ENCODE data around the gene ZNF524.
A peak's percentile ranks its signal among the peaks of the same experiment; 100 is the strongest.

The ZNF524 gene

DNA sequence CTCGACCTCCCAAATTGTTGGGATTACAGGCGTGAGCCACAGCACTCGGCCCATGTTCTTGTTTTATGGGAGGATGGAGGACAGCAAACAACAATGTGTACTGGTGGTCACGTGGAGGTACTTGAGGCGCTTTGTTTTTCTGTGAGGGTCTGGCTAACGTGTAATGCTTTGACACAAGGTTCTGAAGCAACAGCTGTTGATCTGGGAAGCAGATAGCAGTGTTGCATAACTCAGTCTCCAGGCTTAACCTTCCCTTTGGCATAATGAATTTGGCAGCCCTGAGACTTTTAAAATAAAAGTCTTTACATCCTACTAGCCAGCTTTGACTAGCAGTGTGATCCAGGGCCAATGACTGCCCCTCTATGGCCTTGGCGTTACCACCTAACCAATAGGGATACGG is 33.8 kb downstream of the ZNF524 start:
- DNase-seq (ENCODE audit: insufficient read length, low spot score) (no peak), FAIRE-seq (no peak)
- TF ChIP-seq, protein P1, sequence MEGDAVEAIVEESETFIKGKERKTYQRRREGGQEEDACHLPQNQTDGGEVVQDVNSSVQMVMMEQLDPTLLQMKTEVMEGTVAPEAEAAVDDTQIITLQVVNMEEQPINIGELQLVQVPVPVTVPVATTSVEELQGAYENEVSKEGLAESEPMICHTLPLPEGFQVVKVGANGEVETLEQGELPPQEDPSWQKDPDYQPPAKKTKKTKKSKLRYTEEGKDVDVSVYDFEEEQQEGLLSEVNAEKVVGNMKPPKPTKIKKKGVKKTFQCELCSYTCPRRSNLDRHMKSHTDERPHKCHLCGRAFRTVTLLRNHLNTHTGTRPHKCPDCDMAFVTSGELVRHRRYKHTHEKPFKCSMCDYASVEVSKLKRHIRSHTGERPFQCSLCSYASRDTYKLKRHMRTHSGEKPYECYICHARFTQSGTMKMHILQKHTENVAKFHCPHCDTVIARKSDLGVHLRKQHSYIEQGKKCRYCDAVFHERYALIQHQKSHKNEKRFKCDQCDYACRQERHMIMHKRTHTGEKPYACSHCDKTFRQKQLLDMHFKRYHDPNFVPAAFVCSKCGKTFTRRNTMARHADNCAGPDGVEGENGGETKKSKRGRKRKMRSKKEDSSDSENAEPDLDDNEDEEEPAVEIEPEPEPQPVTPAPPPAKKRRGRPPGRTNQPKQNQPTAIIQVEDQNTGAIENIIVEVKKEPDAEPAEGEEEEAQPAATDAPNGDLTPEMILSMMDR (IDR thresholded peaks at IDR 0.05; ENCODE audit: insufficient read depth, missing control alignments): no peak

DNA sequence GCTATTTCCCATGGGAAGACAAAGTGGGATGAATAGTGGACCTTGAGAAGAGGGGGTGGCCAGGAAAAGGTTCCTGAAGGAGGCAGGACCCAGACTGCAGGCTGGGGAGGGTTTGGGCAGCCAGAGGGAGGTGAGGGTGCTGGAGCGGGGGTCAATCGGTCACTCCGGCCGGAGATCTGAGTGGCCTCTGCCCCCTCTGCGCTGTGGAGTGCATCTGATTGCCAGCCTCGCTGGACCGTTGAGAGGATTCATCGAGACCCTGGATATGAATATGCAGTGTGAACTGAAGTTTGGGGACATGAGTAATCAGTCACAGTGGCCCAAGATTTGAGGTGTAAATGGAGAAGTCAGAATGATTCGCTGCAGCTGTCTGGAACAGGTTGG is 35.2 kb downstream of the ZNF524 start:
- DNase-seq (ENCODE audit: insufficient read length, low spot score): no peak
- no peak for FAIRE-seq
- TF ChIP-seq, protein P1 (IDR thresholded peaks at IDR 0.05; ENCODE audit: insufficient read depth, missing control alignments): no peak

DNA sequence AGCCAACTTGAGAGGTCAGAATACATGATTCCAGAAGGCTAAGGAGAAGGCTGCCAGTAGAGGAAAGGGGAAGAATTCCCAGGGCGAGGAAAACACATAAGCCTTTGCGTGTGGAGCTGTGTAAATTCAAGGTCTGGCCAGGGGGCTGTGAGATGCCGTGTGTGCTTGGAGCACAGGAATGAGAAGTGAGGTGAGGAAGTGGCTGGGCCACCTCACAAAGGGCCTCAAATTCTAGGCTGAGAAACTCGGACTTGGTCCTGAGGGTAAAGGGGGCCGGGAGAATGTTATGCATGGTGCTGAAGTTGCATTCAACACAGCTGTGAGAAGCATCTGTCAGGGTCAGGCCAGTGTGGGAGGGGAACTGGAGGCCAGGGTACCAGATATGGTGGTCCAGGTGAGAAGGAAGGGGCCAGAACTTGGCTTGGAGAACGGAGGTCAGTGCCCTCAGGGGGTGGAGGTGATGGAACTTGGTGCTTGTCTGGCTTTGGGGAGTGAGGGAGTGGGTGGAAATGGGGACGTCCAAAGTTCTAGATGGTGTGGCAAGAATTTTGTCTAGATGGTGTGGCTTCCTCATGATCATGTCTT is 35.9 kb downstream of the ZNF524 start:
- TF ChIP-seq, protein P1 (IDR thresholded peaks at IDR 0.05; ENCODE audit: insufficient read depth, missing control alignments): no peak
- FAIRE-seq (no peak), DNase-seq (ENCODE audit: insufficient read length, low spot score) (no peak)

DNA sequence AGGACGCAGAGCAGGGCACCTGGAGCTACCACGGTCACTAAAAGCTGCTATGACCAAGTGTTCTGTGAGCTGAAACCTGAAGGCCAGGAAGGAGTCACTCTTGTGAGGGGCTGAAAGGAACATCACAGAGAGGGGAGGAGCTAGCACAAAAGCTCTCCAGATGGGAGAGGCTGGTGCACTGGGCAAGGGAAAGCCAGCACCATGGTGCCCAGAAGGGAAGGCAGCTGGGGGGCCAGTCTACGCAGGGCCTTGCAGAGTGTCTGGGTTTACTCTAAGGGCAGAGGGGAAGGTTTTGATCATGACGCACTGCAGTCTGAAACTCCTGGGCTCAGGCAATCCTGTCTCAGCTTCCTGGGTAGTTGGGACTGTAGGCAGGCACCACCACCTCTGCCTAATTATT is 36.6 kb downstream of the ZNF524 start:
- DNase-seq (ENCODE audit: insufficient read length, low spot score) (no peak), FAIRE-seq (no peak)
- TF ChIP-seq, protein P1 (IDR thresholded peaks at IDR 0.05; ENCODE audit: insufficient read depth, missing control alignments): no peak

DNA sequence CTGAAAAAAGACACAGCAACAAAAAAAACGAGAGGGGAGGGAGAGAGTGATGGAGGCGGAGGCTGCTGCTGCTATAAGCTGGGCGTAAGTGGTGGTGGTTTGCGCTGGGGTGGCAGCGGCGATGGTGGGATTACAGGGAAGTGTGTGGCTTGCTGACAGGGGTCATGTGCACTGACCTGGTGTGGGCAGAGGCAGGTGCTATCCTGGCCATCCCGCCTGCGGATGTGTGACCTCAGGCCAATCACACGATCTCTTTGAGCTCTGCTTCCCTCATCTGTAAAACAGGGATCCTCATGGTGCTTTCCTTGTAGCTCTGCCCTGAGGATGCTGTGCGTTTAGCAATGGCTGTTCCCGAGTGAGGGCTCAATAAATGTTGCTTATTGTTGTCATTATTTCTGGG is 37.4 kb downstream of the ZNF524 start:
- TF ChIP-seq, protein P1 (IDR thresholded peaks at IDR 0.05; ENCODE audit: insufficient read depth, missing control alignments): no peak
- DNase-seq (ENCODE audit: insufficient read length, low spot score) (no peak), FAIRE-seq (no peak)

DNA sequence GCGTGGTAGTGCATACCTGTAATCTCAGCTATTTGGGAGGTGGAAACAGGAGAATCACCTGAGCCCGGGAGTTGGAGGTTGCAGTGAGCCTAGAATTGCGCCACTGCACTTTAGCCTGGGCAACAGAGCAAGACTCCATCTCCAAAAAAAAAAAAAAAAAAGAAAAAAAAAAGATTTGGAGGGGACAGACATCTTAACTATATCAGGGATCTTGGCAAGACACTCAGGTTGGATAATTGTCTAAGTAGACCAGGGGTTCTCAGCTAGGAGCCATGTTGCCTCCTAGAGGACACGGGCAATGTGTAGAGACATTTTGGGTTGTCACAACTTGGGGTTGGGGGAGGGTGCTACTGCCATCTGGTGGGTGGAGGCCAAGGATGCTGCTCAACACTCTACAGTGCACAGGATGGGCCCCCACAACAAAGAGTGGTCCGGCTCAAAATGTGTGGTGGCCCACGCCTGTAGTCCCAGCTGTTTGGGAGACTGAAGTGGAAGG is 38.8 kb downstream of the ZNF524 start:
- TF ChIP-seq, protein P1 (IDR thresholded peaks at IDR 0.05; ENCODE audit: insufficient read depth, missing control alignments): peak; percentile 39
- no peak for DNase-seq (ENCODE audit: insufficient read length, low spot score)
- no peak for FAIRE-seq

DNA sequence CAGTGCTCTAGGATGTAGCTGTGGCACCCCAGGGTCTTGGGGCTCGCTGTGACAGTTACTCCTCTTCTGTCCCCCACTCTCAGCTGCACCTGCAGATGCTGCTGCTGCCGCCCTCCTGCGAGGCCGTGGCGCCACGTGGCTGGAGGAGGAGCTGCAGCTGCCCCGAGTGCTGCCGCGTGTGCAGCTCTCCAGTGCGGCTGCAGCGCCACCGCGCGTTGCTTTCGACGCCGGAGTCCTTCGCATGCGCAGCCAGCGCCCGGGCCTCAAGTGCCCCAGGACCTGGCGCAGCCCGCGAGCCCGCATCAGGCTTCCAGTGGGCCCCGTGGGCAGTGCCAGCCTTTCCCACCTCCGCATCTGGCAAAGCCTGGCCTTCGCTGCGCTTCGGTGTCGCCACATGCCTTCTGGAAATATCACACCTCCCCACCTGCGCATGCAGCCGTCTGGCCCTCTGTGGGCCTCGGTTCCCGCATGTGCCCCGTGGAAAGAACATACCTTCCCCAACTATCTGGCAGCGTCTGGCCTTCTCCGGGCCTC is 40.0 kb downstream of the ZNF524 start:
- TF ChIP-seq, protein P1 (IDR thresholded peaks at IDR 0.05; ENCODE audit: insufficient read depth, missing control alignments): peak; percentile 61

More for the DNA sequence above, 40.0 kb downstream of the ZNF524 start:
- FAIRE-seq (no peak), DNase-seq (ENCODE audit: insufficient read length, low spot score) (no peak)
